ENCODE results near the gene C1S.

GRCh38 chr12:7103837-7104584, 43.5 kb downstream of the C1S start:
- TF ChIP-seq CTCF (IDR thresholded peaks at IDR 0.05) (no peak), POLR2A (IDR thresholded peaks at IDR 0.05) (no peak)
